Putamen (tissue), 1 donor: ENCODE data around the gene CZIB.

Experiments used
- DNase-seq: peaks from one replicate; pipeline ENCODE4 v3.0.0-alpha.2; 2016; ENCODE audit warnings: low spot score

Gene CZIB

DNA sequence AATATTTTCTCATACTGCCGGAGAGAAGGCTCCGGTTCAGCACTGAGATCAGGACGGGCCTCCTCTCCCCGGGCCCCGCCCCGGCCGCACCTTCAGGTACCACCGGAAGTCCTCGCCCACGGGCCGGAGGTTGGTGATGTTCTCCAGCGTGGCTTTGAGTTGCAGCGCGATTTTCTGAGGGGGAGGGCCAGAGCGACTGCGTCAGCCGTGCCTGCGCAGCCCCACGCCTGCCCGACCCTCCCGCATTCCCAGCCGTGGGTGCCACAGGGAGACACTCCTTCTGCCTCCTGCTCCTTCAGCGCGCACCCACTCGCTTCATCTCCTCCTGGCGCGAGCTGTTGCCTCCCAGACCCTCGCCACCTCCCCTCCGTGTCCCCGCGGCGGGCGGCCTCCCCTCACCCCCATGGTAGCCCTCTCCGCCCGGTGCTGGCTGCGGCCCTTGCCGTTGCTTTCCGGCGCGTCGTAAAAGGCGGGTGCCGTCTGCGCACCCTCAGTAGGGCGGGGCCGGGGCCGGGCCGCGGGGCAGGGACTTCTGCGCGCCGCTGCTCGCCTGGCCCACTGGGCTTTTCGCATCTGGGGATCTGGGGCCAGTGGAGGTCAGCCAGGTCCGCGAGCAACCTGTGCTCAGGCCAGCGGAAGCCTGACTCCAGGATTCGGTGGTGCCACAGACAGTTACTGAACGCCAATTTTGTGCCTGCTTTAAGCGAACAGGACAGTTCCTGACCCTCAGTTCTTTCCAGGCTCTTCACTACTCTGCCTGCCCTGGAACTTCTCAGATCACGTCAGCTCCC, at the start of gene CZIB:
CZIB (minus strand) TSS at position 464 of the 791 bp plus-strand sequence; CDS start at position 405, 59 bp downstream.
- peak; percentile 89 for DNase-seq

DNA sequence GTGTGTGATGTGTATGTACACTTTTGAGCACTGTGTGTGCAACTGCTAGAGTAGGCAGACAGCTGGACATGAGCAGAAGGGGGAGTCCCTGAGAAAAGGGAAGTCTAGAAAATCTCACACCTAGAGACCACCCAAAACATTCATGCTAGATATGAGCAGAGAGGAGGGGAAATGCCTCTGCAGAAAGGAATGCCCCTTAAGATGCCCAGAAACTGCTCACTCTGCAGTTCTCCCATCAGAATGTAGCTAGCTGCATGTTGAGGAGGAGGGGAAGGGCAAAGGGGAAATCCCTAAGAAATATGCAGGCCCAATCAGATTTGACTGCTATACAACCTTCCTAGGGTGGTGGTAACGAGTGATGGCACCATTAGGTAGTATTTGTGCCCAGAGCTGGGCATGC, 49.7 kb upstream of the CZIB start:
- no peak for DNase-seq

DNA sequence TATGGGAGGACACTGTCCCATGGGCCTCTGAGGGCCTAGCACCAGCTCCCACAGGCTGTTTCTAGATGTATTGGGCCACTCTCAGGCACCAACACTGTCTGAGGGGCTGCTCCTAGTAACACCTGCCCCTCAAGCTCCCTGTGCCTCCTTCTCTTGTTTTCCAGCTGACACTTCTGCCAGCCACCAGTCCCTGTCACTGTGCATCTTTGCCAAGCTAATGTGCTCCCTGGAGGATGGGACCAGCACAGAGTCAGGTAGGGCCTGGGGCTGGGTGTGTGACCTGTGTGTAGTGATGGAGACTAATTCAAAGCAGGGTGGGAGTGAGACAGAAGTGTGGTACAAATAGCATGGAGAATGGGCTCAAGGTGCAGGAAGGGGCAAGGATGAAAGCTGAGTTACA, 47.3 kb upstream of the CZIB start:
- no peak for DNase-seq

DNA sequence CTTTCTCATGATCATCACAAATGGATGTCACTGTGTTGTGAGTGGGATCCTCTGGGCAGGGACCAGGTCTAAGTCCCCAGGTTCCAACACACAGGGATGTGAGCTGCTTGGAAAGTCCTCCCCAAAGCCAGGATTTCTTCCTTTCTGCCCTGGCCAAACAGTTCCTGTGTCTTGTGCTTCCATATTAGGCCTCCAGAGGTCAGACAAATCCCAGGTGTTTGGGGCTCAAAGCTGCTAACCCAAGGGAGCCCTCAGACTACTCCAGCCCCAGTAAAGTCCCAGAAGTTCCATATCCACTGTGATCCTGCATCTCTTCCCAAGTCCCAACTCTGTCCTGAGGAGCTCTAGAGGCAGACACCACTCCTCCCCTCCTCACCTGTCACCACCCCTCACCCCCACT, 45.6 kb upstream of the CZIB start:
- no peak for DNase-seq

DNA sequence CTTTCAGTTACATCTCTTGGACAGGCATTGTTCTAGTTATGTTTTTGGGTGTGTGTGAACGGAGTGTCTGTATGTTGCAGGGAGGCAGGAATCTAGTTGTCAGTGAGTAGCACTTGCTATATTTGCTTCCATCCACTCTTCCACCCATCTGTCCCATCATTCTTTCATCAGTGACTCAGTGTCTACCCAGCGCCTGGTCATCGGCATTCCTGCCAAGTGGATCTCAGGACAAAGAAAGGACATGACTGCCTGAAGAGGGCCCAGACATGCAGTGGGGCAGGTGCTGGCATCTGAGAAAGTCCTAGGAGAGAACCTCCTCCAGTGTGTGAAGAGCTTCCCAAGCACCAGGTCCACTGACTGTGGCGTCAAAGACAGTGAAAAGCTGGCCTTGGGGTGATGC, 45.1 kb upstream of the CZIB start:
- no peak for DNase-seq

DNA sequence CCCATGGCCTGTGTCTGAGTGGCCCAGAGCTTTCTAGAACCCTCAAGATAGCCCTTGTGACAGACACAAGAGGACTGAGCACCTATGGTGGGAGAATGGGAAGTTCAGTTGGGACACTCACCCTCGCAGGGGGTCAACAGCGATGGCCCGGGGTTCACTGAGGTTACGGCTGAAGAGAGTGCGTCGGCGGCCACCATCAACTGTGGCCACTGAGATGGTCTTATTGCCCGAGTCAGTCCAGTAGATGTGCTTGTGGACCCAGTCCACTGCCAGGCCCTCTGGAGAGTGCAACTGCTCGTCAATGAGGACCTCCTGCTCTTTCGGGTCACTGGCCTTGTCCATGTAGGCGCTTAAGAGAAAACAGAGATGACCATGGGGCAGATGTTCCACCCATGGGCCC, 43.6 kb upstream of the CZIB start:
- DNase-seq: no peak

DNA sequence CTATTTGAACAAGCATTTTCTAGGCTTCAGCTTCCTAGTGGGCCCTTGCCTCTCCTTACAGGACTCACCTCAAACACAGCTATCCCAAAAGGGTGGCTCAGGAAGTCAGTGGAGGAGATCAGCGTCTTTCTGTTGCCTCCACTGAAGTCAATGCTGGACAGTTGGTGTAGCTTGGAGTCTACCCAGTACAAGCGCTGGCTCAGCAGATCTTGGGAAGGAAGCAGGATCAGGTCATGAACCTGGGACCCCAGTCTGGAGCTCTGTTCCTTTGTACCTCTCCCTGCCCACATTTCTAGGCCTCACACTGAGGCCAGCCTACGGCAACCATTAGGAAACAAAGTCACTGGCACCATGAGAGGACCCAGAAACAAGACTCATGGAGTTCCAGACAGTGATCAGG, 41.6 kb upstream of the CZIB start:
- no peak for DNase-seq

DNA sequence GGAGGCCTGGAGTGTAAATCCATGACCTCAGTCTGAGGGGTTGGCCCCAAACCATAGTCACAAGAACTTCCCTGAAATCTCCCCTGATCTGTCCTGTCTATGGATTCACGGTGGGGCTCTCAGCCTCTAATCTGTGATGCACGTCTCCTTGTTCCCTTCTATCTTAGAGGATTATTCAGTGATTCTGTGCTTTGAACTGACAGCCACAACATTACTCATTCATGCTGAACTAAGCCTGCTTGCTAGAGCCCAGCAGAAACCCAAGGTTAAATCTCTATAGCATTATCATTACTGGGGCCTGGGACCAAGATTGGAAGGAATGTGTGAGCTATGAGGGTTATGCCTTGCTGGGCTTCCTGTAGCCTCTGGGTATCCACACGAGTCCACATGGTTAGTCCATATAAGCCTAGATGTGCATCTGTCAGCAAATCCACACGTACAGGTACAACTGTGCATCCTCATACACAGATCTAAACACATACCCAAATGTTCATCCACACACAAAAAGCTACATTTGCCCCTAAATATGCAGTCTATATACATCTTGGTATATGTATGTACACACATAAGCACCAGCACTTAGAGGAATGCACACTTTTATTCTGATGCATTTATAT, 40.3 kb upstream of the CZIB start:
- DNase-seq: no peak

DNA sequence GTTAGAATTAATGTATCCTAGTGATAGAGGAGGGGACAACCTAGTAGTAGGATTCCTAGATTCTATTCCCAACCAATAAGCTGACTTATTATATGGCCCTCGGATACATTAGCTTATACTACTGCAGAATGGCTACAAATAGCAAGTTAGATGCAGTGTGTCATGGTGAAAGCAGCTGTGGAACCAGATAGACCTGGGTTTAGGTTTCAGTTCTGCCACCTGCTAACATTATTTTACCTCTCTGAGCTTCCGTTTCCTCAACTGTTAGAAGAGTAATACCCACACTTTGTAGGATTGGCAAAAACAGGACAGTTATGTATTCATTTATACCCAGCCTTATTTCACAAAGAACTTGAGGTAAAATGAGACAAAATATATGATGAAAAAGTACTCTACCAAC, 39.5 kb upstream of the CZIB start:
- DNase-seq: no peak

DNA sequence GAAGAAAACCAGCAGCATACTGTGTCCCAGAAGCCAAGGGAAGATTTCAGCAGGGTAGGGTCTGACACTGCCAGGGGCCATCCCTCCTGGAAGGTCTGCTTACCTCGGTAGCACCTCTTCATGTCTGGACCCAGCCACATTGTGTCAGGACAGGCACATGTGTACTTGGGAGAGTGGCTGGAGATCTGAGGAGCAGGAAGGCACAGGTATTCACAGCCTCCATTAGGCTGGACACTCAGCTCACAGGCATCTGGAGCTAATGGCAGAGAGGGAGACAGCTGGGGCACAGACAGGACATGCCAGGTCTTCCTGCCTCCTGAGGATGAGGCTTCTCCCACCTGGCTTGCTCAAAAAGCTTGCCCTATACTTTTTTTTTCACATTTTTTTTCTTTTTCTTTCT, 37.8 kb upstream of the CZIB start:
- DNase-seq: no peak

DNA sequence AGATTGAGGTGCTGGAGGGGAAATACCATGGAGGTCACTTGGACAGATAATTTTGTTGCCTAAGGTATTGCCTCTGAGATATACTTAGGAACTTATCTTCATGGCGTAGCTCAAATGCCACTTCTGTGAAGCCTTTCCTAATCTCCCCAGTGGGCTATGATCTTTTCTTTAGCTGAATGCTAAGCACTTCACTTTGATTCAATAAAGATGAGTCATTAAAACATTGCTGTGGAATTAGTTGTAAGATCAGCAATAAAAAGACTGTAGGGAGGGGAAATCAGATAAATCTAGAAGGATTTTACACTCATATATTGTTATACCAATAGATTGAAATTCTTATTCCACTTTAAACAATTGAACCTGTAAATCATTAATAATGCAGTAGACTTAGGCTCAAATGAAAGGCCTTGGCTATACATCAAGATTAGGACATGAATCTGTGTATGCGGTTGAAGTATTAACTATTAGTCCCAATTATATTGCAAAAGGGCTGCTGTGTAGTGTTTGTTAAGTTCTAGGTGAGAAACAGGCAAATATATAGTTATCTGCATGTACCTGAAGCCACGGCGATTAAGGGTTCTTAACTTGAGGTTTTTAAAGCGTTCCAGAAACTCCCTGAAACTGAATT, 37.1 kb upstream of the CZIB start:
- DNase-seq: no peak

DNA sequence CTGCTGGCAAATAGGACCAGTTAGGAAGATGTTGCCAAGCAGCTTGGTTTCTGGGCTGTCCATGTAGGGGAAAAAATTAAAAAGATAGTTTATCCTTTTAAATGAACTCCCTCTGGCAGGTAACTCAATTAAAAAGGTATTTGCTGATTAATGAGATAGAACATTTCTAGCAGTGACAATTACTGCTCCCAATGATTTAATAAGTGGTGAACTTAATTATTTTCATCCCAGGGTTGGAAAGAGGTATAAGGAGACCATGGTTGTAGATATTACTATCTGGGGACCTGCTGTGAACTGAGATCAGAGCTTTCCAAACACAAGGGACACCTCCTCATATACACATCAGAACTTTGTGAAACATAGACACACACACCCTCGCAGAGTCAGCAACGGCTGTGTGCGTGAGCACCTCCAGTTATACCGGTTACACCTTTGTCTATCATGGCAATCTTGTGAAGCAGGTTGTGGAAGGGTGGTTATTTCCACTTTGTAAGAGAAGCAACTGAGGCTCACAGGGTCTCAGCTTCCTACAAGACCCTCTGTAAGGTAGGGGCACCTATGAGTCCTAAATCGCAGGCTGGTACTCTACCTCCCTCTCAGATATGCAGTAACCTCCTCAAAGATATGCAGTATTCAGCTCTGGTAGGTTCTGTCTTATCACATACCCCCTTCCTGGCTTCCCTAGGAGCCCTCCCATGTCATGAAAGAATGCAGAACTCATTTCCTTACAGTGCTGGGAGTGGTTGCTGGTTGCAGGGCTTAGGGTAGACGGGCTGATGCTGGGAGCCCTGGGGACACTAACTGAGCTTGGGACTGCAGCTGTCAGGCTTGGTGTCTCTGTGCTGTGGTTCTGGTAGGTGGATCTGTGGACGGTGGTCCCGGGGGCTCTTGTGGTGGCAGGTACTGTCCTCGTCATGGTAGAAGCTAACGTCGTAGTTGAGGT, 36.3 kb upstream of the CZIB start:
- DNase-seq: no peak

DNA sequence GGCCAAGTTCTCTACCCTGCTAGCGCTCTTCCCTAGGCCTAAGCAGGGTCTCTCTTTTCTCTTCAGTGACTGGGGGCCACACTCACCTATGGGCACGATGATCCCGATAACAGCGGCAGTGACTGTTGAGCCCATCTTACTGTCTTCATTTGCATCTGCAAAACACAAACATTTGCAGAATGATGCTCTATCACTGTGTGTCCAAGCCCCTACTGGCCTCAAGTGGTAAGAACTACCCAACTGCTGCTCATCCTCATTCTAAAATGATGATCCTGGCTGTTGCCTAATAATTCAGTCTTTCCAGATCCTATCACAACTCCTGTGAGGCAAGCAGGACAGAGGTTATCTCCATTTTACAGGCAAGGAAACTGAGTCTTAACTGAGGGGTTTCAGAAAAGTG, 34.6 kb upstream of the CZIB start:
- DNase-seq: no peak

DNA sequence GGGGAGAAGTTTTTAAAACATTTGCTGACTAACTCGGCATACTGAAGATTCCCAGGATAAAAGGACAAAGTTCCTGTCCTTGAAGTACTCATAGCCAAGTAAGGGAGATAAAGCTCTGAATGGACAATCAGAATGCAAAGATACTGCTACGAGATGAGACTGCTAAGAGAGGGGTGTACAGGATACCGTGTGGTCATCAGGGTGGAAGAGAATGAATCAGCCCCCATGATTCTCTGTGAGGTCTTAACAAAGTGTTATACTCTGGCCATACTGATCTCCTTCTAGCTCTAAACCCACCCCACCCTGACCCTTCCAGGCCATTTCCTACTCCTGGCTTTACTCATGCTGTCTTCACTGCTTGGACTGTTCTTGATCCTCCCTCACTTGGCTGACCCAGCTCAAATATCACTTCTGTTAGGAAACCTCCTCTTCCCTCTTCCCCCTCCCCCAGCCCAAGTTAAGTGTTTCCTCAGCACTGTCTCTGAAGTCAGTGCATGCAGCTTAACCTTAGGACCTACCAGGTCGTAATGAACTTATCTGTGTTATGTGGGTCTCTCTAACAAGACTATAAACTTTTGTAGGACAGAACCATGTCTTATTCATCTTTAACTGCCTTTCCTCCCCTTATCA, 33.7 kb upstream of the CZIB start:
- DNase-seq: no peak

DNA sequence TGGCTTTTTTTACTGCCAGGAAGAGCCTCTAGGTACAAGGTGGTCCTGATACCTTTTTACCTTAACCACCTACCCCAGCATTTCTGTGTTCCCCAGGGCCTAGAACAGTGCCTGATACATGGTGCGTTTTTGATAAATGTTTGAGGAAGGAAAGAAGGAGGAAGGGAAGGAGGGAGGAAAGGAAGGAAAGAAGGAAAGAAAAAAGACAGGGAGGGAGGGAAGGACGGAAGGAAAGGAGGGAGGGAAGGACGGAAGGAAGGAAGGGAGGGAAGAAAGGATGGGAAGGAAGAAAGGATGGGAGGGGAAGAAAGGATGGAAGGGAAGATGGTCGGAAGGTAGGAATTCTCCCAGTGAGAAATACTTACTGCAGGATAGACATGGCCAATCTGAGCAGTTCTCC, 29.9 kb upstream of the CZIB start:
- no peak for DNase-seq

DNA sequence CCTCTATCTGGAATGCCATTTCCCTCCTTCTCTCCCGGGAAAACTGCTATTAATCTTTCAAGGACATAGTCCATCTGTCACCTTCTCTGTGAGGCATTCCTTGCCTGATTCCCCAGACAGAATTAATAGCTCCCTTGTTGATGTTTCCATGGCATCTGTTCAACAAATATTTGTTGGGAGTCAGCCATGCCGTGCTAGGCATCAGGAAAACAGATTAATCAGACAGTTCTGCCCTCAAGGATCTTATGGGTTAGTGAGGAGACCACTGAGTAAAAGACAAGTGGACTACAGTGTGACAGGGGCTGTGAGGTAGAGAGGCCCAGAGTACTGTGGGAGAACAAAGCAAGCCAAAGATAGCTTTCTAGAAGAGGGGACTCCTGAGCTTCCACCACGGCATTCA, 29.3 kb upstream of the CZIB start:
- DNase-seq: no peak

DNA sequence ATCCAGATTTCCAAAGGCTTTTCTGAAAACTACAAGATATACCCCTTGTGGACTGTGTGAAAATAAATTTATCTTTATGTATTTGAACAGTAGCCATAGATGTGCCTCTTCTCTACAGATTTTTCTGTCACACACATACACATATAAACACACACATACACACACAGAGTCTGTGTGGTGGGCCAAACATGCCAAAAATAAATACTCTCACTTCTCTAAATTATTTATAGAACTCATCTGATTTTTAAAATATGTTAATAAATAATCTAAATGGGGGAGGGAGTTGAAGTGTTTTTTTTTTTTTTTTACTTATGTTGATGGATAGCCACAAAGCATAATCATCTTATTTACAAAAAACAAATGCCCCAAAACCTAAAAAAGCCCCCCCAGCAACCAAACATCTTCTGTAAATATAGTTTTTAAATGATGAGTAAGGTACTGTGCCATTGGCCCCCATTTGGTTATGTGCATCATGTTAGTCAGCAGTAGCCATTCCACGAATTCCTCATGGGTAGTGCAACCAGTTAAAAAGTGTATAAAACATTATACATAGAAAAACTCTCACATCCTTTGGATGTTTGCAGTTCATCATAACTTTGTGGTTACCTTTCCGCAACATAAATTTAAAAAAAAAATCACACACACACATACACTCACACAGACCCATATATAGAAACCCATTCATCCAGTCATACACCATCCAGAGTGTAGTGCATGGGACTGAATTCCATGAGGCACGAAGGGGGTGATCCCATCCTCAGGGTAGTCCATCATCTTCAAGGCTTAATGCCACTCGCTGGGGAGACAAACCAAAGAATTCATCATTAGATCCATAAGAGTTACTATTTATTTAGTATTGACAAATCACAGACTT, 26.1 kb upstream of the CZIB start:
- no peak for DNase-seq

DNA sequence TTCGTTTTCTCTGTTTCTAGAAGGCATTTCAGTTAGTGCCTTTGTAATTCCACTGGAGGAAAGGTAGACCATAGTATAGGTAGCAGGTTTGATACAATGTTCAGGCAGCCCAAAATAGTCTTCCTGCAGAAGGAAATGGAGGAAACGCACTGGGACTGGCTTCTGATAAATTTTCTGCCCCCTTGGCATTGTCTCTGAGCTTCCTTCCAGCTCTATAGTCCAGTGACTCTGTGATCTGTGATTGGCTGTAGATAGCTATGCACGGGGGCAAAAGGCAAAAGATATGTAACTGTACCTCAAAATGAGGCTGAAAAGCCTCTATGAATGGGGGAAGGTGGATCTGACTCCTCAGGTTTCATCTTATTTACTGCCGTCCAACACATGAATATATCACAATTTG, 23.7 kb upstream of the CZIB start:
- DNase-seq: no peak

DNA sequence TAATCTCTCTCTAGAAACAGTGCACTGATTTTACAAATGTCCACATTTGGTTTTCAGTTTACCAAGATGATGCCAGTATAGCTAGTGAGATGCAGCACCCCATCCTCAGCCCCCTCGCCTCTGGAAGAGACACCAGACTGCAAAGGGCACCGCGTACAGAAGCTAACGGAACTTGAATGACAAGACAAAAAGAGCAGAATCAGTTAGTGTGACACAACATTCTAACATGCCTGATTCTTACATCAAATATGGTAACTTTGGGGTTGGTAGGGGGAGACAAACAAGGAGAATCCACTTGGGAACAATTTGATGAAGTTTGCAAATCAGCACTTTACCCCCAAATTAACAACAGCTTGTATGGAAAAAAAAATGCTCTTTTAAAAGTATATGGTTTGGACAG, 21.9 kb upstream of the CZIB start:
- DNase-seq: no peak

DNA sequence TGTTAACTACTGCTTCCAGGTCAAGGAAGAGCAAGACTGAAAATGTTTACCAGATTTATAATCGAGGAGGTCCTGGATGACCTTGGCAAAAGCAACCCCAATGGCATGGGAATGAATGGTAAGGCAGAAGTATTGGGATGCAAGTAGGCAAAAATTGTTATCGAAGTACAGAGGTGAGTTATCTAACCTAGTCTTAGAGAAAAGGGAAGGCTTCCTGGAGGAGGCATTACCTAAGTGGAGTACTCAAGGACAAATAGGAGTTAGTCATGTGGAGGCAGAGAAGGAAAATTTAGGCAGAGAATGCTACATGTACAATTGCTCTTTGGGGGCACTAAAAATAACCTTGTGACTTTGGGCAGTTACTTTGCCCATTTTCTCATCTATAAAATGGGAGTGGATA, 21.4 kb upstream of the CZIB start:
- DNase-seq: no peak
